Measurements from ENCODE around the gene TBXA2R.

TBXA2R gene

DNA sequence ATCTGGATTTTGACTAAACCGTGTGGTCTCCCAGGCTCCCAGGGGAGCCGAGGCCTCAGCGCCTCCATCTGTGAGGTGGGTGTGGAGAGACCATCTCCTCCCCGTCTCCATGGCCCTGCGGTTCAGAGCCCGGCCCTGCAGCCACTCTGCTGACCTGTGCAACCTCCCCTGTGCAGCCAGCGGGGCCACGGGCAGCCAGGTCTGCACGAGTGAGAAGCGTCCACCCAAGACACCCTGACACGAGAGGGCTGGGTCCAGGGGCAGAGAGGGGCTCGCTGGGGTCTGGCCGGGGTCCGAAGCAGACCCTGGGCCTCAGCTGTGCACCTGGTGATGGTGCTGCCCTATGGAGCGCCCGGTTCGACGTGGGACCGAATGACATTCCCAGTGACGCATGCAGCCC, 30.3 kb upstream of the TBXA2R start:
- DNase-seq (ENCODE audit: low spot score) = no peak
- Histone ChIP-seq H3K27me3 (ENCODE audit: insufficient read depth, poor library complexity, severe bottlenecking) (no peaks in the 10 kb centered on the region), H3K9me3 (ENCODE audit: severe bottlenecking) (no peaks in the 10 kb centered on the region), H3K36me3 (ENCODE audit: low read depth) (no peaks in the 10 kb centered on the region), H3K27ac (ENCODE audit: poor library complexity, severe bottlenecking) (no peak overlapping the region), H3K4me3 (ENCODE audit: severe bottlenecking) (no peak overlapping the region), H3K4me1 (ENCODE audit: insufficient read depth, poor library complexity, severe bottlenecking) (no peaks in the 10 kb centered on the region)
- no peak for ATAC-seq (ENCODE audit: low read depth)
- no peak for TF ChIP-seq CTCF (IDR thresholded peaks at IDR 0.05; ENCODE audit: poor library complexity, severe bottlenecking)

DNA sequence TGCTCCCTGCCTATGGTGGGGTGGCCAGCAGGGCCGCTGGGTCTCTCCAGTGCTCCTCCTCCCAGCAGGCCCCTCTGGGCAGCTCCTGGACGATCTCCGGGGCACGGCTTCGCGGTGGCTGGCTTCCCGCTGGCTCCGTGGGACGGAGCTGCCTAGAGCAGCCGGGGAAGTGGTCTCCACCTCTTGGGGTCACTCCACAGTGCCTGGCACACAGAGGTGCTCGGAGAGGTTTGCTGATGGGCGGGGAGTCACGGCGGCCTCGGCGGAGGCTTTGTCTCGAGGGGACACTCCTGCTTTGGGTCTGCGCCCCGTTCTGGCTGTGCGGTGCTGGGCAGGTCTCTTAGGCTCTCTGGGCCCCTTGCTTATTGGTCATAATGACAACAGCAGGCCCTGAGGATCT, 29.8 kb upstream of the TBXA2R start:
- no peaks in the 10 kb centered on the region for H3K36me3 ChIP-seq (ENCODE audit: low read depth)
- H3K9me3 ChIP-seq (ENCODE audit: severe bottlenecking) = no peaks in the 10 kb centered on the region
- no peaks in the 10 kb centered on the region for H3K4me1 ChIP-seq (ENCODE audit: insufficient read depth, poor library complexity, severe bottlenecking)
- ATAC-seq (ENCODE audit: low read depth) = no peak
- H3K4me3 ChIP-seq (ENCODE audit: severe bottlenecking) = no peak overlapping the region
- H3K27me3 ChIP-seq (ENCODE audit: insufficient read depth, poor library complexity, severe bottlenecking) = no peaks in the 10 kb centered on the region
- no peak for TF ChIP-seq CTCF (IDR thresholded peaks at IDR 0.05; ENCODE audit: poor library complexity, severe bottlenecking)
- no peak overlapping the region for H3K27ac ChIP-seq (ENCODE audit: poor library complexity, severe bottlenecking)
- no peak for DNase-seq (ENCODE audit: low spot score)

DNA sequence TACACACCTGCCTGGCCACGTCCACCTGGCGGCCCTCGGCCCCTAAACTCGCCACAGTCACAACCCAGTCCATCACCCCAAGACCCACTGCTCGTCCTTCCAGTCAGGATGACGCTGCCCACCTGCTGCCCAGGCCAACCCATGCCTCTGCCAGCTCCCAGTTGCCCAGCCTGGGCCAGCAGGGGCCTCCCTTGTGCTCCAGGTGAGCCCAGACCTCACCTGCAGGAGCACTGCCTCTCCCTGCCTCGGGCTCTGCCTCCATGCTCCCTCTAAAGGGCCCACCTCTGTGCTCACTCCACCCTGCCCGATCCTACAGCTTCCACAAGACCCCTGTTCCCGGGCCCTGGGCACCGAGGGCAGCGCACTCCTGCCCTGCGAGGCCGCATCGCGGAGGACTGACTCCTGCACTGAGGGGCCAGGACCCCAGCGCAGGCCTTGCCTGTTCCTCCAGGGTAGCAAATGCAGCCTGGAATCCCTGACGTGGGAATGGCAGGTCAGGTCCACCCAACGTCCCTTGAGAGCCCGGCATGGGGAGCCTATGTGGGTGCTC, 27.9 kb upstream of the TBXA2R start:
- H3K9me3 ChIP-seq (ENCODE audit: severe bottlenecking) = no peaks in the 10 kb centered on the region
- TF ChIP-seq CTCF (IDR thresholded peaks at IDR 0.05; ENCODE audit: poor library complexity, severe bottlenecking) = no peak
- no peak for DNase-seq (ENCODE audit: low spot score)
- no peak overlapping the region for H3K27ac ChIP-seq (ENCODE audit: poor library complexity, severe bottlenecking)
- no peaks in the 10 kb centered on the region for H3K4me1 ChIP-seq (ENCODE audit: insufficient read depth, poor library complexity, severe bottlenecking)
- no peak overlapping the region for H3K4me3 ChIP-seq (ENCODE audit: severe bottlenecking)
- no peaks in the 10 kb centered on the region for H3K36me3 ChIP-seq (ENCODE audit: low read depth)
- no peak for ATAC-seq (ENCODE audit: low read depth)
- H3K27me3 ChIP-seq (ENCODE audit: insufficient read depth, poor library complexity, severe bottlenecking) = no peaks in the 10 kb centered on the region

DNA sequence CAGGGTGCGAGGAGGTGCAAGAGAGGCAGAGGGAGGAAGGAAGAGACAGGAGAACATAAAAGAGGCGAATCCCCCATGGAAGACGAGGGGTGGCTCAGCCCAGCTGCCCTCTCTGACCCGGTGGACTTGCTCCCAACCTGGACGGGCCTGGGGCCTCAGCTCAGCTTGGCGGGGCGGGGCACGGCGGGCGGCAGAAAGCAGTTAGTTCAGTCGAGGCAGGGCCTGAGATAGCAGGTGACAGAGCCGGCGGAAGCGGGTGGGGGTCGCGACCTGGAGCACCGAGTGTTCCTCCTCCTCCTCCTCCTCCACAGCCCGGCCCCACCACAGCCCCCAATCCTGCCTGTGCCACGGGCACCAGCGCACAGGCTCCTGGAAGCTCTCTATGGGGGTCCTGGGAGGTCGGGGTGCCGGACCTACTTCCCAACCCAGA, 26.9 kb upstream of the TBXA2R start:
- no peak overlapping the region for H3K4me3 ChIP-seq (ENCODE audit: severe bottlenecking)
- ATAC-seq (ENCODE audit: low read depth) = no peak
- H3K9me3 ChIP-seq (ENCODE audit: severe bottlenecking) = no peaks in the 10 kb centered on the region
- H3K36me3 ChIP-seq (ENCODE audit: low read depth) = no peaks in the 10 kb centered on the region
- no peak for TF ChIP-seq CTCF (IDR thresholded peaks at IDR 0.05; ENCODE audit: poor library complexity, severe bottlenecking)
- no peak overlapping the region for H3K27ac ChIP-seq (ENCODE audit: poor library complexity, severe bottlenecking)
- H3K27me3 ChIP-seq (ENCODE audit: insufficient read depth, poor library complexity, severe bottlenecking) = no peaks in the 10 kb centered on the region
- H3K4me1 ChIP-seq (ENCODE audit: insufficient read depth, poor library complexity, severe bottlenecking) = no peaks in the 10 kb centered on the region
- no peak for DNase-seq (ENCODE audit: low spot score)

GRCh38 chr19:3632739-3633558, 26.3 kb upstream of the TBXA2R start:
- H3K36me3 ChIP-seq (ENCODE audit: low read depth) = no peaks in the 10 kb centered on the region
- no peak overlapping the region for H3K4me3 ChIP-seq (ENCODE audit: severe bottlenecking)
- no peak for TF ChIP-seq CTCF (IDR thresholded peaks at IDR 0.05; ENCODE audit: poor library complexity, severe bottlenecking)

More at GRCh38 chr19:3632739-3633558, 26.3 kb upstream of the TBXA2R start:
- no peak overlapping the region for H3K27ac ChIP-seq (ENCODE audit: poor library complexity, severe bottlenecking)
- H3K4me1 ChIP-seq (ENCODE audit: insufficient read depth, poor library complexity, severe bottlenecking) = no peaks in the 10 kb centered on the region
- no peaks in the 10 kb centered on the region for H3K9me3 ChIP-seq (ENCODE audit: severe bottlenecking)
- DNase-seq (ENCODE audit: low spot score) (no peak), ATAC-seq (ENCODE audit: low read depth) (no peak)
- H3K27me3 ChIP-seq (ENCODE audit: insufficient read depth, poor library complexity, severe bottlenecking) = no peaks in the 10 kb centered on the region
